OCI-LY7 (cell line): Measurements from ENCODE around the gene SLC38A3. TPM values are rescaled to one million over a fixed set of nuclear protein-coding genes. Genes with fewer than 3 reads are reported as not detected.
A peak's percentile ranks its signal among the peaks of the same experiment; 100 is the strongest.

ENCODE experiments used
- BruUV-seq: library from RNA; stranded (reverse); fragments of 400-500 nt; replicated peaks from 2 replicates; lab custom pipeline; 2021; lab: Mats Ljungman, UMichigan
- CTCF ChIA-PET: fragments of 300-600 bp; sonication (Branson Sonifier 250); formaldehyde crosslinking; loops from one replicate; lab custom pipeline; 2022; ENCODE audit warnings: antibody characterized with exemption; ENCODE audit not compliant: unreplicated experiment; lab: Charles Lee
- POLR2A ChIA-PET: fragments of 300-600 bp; sonication (Branson Sonifier 250); formaldehyde crosslinking; loops from one replicate; lab custom pipeline; 2022; ENCODE audit warnings: antibody characterized with exemption; lab: Charles Lee
- DNase-seq: peaks from one replicate; pipeline ENCODE4 v3.0.0-alpha.2; 2015; ENCODE audit warnings: low spot score
- H2AFZ ChIP-seq: fragments of 200-600 bp; sonication (generic), shearing (Covaris generic); 2 replicates; pipeline ENCODE4 v1.6.1; 2014; ENCODE audit warnings: mild to moderate bottlenecking, antibody characterized with exemption, low read length, moderate library complexity
- H3K27ac ChIP-seq: fragments of 200-600 bp; sonication (generic); 2 replicates; pipeline ENCODE4 v1.5.1; 2014; ENCODE audit warnings: mixed run types, low read depth, mild to moderate bottlenecking, moderate library complexity, low read length, inconsistent platforms; ENCODE audit not compliant: poor library complexity, severe bottlenecking
- H3K36me3 ChIP-seq: fragments of 200-600 bp; sonication (generic); 2 replicates; pipeline ENCODE4 v1.6.1; 2014; ENCODE audit warnings: mild to moderate bottlenecking, antibody characterized with exemption, low read length, moderate library complexity, mixed read lengths; ENCODE audit not compliant: insufficient read depth
- H3K4me1 ChIP-seq: fragments of 200-600 bp; sonication (generic); 2 replicates; pipeline ENCODE4 v1.5.1; 2014; ENCODE audit warnings: mild to moderate bottlenecking, low read length; ENCODE audit not compliant: insufficient read depth, poor library complexity, severe bottlenecking
- H3K4me2 ChIP-seq: fragments of 200-600 bp; sonication (generic); 2 replicates; pipeline ENCODE4 v1.6.1; 2014; ENCODE audit warnings: mild to moderate bottlenecking, low read length
- H3K4me3 ChIP-seq: fragments of 200-600 bp; sonication (generic); 2 replicates; pipeline ENCODE4 v1.5.1; 2014; ENCODE audit warnings: mild to moderate bottlenecking, low read depth, low read length; ENCODE audit not compliant: poor library complexity, severe bottlenecking
- H3K79me2 ChIP-seq: fragments of 200-600 bp; sonication (generic); 2 replicates; pipeline ENCODE4 v1.6.1; 2016; ENCODE audit warnings: low read depth, mild to moderate bottlenecking, low read length, moderate library complexity, mixed read lengths; ENCODE audit not compliant: insufficient read depth
- H3K9me2 ChIP-seq: fragments of 200-600 bp; sonication (generic); 2 replicates; pipeline ENCODE4 v1.6.1; 2016; ENCODE audit warnings: mild to moderate bottlenecking, low read length, mixed read lengths; ENCODE audit not compliant: insufficient read depth
- H3K9me3 ChIP-seq: fragments of 200-600 bp; sonication (generic); 2 replicates; pipeline ENCODE4 v1.6.1; 2014; ENCODE audit warnings: mild to moderate bottlenecking, mixed run types, low read length, mixed read lengths
- H4K20me1 ChIP-seq: fragments of 200-600 bp; sonication (generic); 2 replicates; pipeline ENCODE4 v1.6.1; 2014; ENCODE audit warnings: mild to moderate bottlenecking, antibody characterized with exemption, low read length, moderate library complexity, mixed read lengths; ENCODE audit not compliant: insufficient read depth
- CTCF ChIP-seq: fragments of 200-600 bp; sonication (generic); conservative IDR thresholded peaks from 2 replicates; pipeline ENCODE4 v1.5.1; 2014; ENCODE audit warnings: mild to moderate bottlenecking, antibody characterized with exemption, low read length, moderate library complexity, mixed read lengths
- EZH2phosphoT487 ChIP-seq: fragments of 200-600 bp; sonication (generic); IDR thresholded peaks from 2 replicates; pipeline ENCODE4 v1.6.1; 2018; ENCODE audit warnings: low read depth, borderline replicate concordance, mild to moderate bottlenecking, mixed run types, antibody characterized with exemption, low read length, moderate library complexity, mixed read lengths
- intact Hi-C: fragments of 100-400 bp; cut with micrococcal nuclease; formaldehyde crosslinking; loops from one replicate; pipeline ENCODE4 v1.10.0; 2022; ENCODE audit not compliant: unreplicated experiment
- total RNA-seq, 2 experiments: library from RNA; depleted of rRNA in 1 of 2; stranded (reverse); fragments of >200 nt in 1 of 2; shearing (Covaris generic) in 1 of 2; gene quantifications; 2 replicates each; pipeline ENCODE4 v1.2.3, GENCODE V29; 2014 to 2022

SLC38A3 gene
- total RNA-seq, 2 experiments from 2014 or later, result not detected

GRCh38 chr3:50230104-50230793, 25.2 kb downstream of the SLC38A3 start:
- 0 out of 2 replicates have a peak overlapping the region, but pooled peaks have one; percentile 1 for H2AFZ ChIP-seq
- no peaks in the 10 kb centered on the region for H3K79me2 ChIP-seq
- peaks cover 54% of the 10 kb centered on the region for H3K4me1 ChIP-seq
- H3K27ac ChIP-seq, result no peak overlapping the region
- no TSS peak for BruUV-seq
- peak overlapping the region; percentile 8; the same call in 1 of the 2 replicates for H3K4me2 ChIP-seq
- no peak for DNase-seq
- POLR2A ChIA-PET, result interaction anchor here (3.9 kb wide), 1 partner anchor 16 kb away, joined by 24 read pairs; no protein-coding TSS in a partner anchor
- TF ChIP-seq EZH2phosphoT487 (no peak), CTCF (no peak)
- H3K9me3 ChIP-seq, result no peaks in the 10 kb centered on the region
- CTCF ChIA-PET, result interaction anchor here (1.1 to 3.6 kb wide), 2 partner anchors 13 to 17 kb away, joined by 3 to 20 read pairs; no protein-coding TSS in a partner anchor
- no peaks in the 10 kb centered on the region for H3K36me3 ChIP-seq
- H3K9me2 ChIP-seq, result no peaks in the 10 kb centered on the region
- no peaks in the 10 kb centered on the region for H4K20me1 ChIP-seq
- intact Hi-C loops, result no loop called here
- no peak overlapping the region for H3K4me3 ChIP-seq

GRCh38 chr3:50230794-50231125, 25.7 kb downstream of the SLC38A3 start:
- Histone ChIP-seq H2AFZ (no peak overlapping the region), H4K20me1 (no peaks in the 10 kb centered on the region), H3K4me3 (no peak overlapping the region), H3K79me2 (no peaks in the 10 kb centered on the region), H3K36me3 (no peaks in the 10 kb centered on the region), H3K4me1 (peaks cover 55% of the 10 kb centered on the region), H3K9me3 (no peaks in the 10 kb centered on the region), H3K27ac (no peak overlapping the region), H3K4me2 (peak overlapping the region; percentile 8; the same call in 1 of the 2 replicates), H3K9me2 (no peaks in the 10 kb centered on the region)
- ChIA-PET CTCF (interaction anchor here (3.6 kb wide), 1 partner anchor 16 kb away, joined by 20 read pairs; no protein-coding TSS in a partner anchor), POLR2A (interaction anchor here (3.9 kb wide), 1 partner anchor 16 kb away, joined by 24 read pairs; no protein-coding TSS in a partner anchor)
- no peak for TF ChIP-seq CTCF
- BruUV-seq, result no TSS peak
- intact Hi-C loops, result no loop called here
- DNase-seq, result no peak

GRCh38 chr3:50231581-50231980, 26.5 kb downstream of the SLC38A3 start:
- ChIA-PET POLR2A (no interaction called here), CTCF (no interaction called here)
- Histone ChIP-seq H4K20me1 (no peaks in the 10 kb centered on the region), H3K27ac (no peak overlapping the region), H3K79me2 (peaks cover 4% of the 10 kb centered on the region), H3K4me1 (peaks cover 47% of the 10 kb centered on the region), H3K36me3 (no peaks in the 10 kb centered on the region), H3K9me3 (no peaks in the 10 kb centered on the region), H3K4me2 (no peak overlapping the region), H3K4me3 (no peak overlapping the region), H2AFZ (no peak overlapping the region), H3K9me2 (no peaks in the 10 kb centered on the region)
- no TSS peak for BruUV-seq
- intact Hi-C loops, result no loop called here
- no peak for DNase-seq
- TF ChIP-seq EZH2phosphoT487 (no peak), CTCF (no peak)
